Measurements from ENCODE around the gene DMPK.
A peak's percentile ranks its signal among the peaks of the same experiment; 100 is the strongest.

DMPK gene

DNA sequence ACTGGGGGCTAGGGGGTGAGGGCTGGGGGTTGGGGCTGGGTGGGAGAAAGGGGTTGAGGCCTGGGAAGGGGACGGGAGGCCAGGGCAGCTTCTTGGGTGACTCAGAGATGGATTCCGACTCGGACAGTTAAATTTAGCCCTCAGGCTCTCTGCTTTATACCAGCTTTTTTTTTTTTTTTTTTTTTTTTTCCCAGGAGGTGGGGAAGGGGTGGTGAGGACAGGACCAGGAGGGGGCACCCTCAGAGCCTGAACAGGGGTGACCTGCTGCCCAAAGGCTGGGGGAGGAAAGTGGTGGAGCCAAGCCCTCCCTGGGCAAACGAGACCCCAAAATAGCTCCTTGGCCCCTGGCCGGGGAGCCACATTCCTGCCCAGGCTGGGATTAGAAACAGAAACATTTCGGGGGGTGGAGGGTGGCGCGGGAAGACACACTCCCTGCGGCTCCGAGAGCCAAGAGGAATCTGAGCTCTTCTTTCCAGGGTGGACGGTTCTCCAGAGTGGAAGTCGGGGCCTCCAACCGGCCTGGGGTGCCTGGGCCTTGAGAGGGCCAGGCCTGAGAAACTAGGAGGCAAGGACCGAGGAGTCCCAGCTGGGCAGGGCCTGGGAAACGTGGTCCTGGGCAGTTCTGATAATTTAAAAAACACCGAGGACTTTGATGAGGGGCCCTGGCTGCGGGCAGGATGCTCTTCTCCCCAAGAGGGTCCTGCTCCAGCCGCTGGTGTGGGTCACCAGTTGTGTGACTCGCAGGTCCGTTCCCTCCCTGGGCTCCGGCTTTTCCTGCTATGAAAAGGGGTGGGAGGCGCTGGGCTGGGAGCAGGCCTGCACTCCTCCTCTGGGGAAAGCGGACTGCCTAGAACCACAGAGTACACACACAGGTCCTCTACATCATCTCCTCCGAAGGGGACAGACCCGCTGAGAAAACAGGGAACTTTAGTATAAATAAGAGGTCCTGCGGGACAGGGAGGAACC lies 813 bp upstream of the DMPK start:
- no peak for TF ChIP-seq FOXK2 (IDR thresholded peaks at IDR 0.05)
- TF ChIP-seq LEF1 (IDR thresholded peaks at IDR 0.05; ENCODE audit: borderline replicate concordance): no peak
- TF ChIP-seq ZNF384 (IDR thresholded peaks at IDR 0.05): peak; percentile 67
- TF ChIP-seq L3MBTL2 (conservative IDR thresholded peaks at IDR 0.05): no peak
- no peak for TF ChIP-seq FOXM1 (IDR thresholded peaks at IDR 0.05; ENCODE audit: borderline replicate concordance)
- no peak for DNase-seq (ENCODE audit: extremely low spot score)
- ChIA-PET CTCF (interaction anchor here (0.6 to 0.9 kb wide), 2 partner anchors 12 to 16 kb away, joined by 3 to 4 read pairs; no protein-coding TSS in a partner anchor), POLR2A (interaction anchor here (0.7 to 2.4 kb wide), 4 partner anchors 11 to 91 kb away, joined by 3 to 9 read pairs (median 4); partner anchors contain the start of genes SIX5 and SNRPD2)

- TF ChIP-seq TARDBP (IDR thresholded peaks at IDR 0.05) (no peak), BHLHE40 (IDR thresholded peaks at IDR 0.05; ENCODE audit: borderline replicate concordance) (no peak), FOXM1 (IDR thresholded peaks at IDR 0.05; ENCODE audit: borderline replicate concordance) (no peak), CTBP1 (IDR thresholded peaks at IDR 0.05; ENCODE audit: borderline replicate concordance) (no peak)
- POLR2A ChIA-PET: interaction anchor here (1.5 to 2.4 kb wide), 2 partner anchors 9 to 14 kb away, joined by 5 to 9 read pairs; no protein-coding TSS in a partner anchor
- DNase-seq (ENCODE audit: extremely low spot score): no peak
- CTCF ChIA-PET: no interaction called here
Observed at GRCh38 chr19:45781214-45782161, 802 bp downstream of the DMPK start.

- no peak for DNase-seq (ENCODE audit: extremely low spot score)
- ChIA-PET CTCF (no interaction called here), POLR2A (interaction anchor here (2.4 kb wide), 1 partner anchor 8 kb away, joined by 9 read pairs; no protein-coding TSS in a partner anchor)
- TF ChIP-seq ARNT (IDR thresholded peaks at IDR 0.05) (no peak), BHLHE40 (IDR thresholded peaks at IDR 0.05; ENCODE audit: borderline replicate concordance) (no peak), FOXA1 (IDR thresholded peaks at IDR 0.05) (no peak), HDGF (IDR thresholded peaks at IDR 0.05; ENCODE audit: borderline replicate concordance) (no peak), TARDBP (IDR thresholded peaks at IDR 0.05) (no peak), CTBP1 (IDR thresholded peaks at IDR 0.05; ENCODE audit: borderline replicate concordance) (no peak), ZNF384 (IDR thresholded peaks at IDR 0.05) (no peak), ELF4 (IDR thresholded peaks at IDR 0.05) (no peak), FOXK2 (IDR thresholded peaks at IDR 0.05) (no peak), NFRKB (IDR thresholded peaks at IDR 0.05) (no peak), L3MBTL2 (conservative IDR thresholded peaks at IDR 0.05) (no peak), PKNOX1 (IDR thresholded peaks at IDR 0.05) (no peak)
Observed at GRCh38 chr19:45780448-45781213, 1.7 kb downstream of the DMPK start.

DNA sequence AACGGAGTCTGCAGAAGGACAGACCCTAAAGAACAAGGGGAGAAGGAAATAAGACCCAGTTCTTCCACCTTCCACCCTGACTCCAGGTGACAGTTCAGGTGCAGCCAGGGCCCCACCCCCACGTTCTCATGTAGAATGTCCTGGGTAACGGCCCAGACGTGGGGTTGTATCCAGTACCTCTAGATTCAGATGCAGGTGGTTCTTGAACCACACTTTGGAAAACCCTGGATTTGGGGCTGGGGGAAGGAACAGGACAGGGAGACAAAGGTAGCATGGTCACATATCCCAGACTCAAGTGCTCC lies 2.2 kb downstream of the DMPK start:
- TF ChIP-seq FOXK2 (IDR thresholded peaks at IDR 0.05): no peak
- no peak for TF ChIP-seq CTBP1 (IDR thresholded peaks at IDR 0.05; ENCODE audit: borderline replicate concordance)
- TF ChIP-seq SP1 (IDR thresholded peaks at IDR 0.05): no peak
- ChIA-PET CTCF (interaction anchor here (0.7 kb wide), 1 partner anchor 122 kb away, joined by 3 read pairs; no protein-coding TSS in a partner anchor), POLR2A (no interaction called here)
- no peak for DNase-seq (ENCODE audit: extremely low spot score)

DNA sequence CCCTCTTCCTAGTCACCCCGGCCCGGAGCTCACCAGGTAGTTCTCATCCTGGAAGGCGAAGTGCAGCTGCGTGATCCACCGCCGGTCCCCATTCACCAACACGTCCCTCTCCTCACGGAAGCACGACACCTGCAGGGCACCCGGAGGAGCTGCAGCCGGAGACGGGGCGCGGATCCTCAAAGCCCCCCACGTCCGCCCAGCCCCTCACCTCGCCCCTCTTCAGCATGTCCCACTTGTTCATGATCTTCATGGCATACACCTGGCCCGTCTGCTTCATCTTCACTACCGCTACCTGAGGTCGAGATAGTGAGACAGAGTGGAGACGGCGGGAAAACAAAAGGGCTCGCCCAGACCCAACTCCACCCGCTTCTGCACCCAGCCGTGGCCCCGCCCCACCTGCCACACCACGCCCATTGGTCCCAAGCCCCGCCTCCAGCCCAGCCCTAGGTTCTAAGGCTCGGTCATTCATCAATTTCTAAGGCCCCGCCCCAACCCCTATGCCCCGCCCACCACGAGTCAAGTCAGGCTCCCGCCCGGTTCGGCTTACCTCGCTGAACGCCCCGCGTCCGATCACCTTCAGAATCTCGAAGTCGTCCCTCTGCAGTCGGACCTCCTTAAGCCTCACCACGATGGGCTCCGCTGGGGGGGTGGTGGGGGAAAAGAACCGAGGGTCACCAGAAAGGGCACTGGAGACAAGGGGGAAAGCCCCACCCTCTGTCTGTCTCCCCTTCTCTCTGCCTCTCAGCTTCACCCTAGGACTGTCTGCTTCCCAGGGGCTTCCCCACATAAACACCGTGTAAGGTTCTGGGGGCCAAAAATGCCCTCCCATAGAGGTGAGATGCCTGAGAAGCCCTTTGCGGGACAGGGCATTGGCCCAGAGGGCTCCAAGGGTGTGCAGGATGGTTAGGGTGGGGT lies 2.8 kb downstream of the DMPK start:
- ChIA-PET POLR2A (interaction anchor here (0.6 to 1.5 kb wide), 4 partner anchors 9 to 91 kb away, joined by 3 to 10 read pairs (median 6); partner anchors contain the start of gene SIX5), CTCF (interaction anchor here (0.6 to 1.5 kb wide), 6 partner anchors 9 to 216 kb away, joined by 3 to 16 read pairs (median 3); partner anchors contain the start of genes CCDC61, DMWD, QPCTL and SIX5)
- peak; percentile 95 for DNase-seq (ENCODE audit: extremely low spot score)
- TF ChIP-seq L3MBTL2 (conservative IDR thresholded peaks at IDR 0.05) (no peak; the same call in 1 of the 2 replicates), SP1 (IDR thresholded peaks at IDR 0.05) (no peak), LEF1 (IDR thresholded peaks at IDR 0.05; ENCODE audit: borderline replicate concordance) (no peak), PKNOX1 (IDR thresholded peaks at IDR 0.05) (peak; percentile 83)

Measured in HEK293T (cell line).